Effector memory CD4-positive, alpha-beta T cell (primary cell): ENCODE results near the gene AK1.
"Not testable (repeated sequence)": the region's sequence is repeated elsewhere in the genome, so short reads cannot be mapped to it uniquely, and the experiment has no call there.

Source experiments
- DNase-seq, 3 donors: peaks; one replicate each; pipeline ENCODE4 v3.0.0-alpha.2; 2020
- H3K27ac ChIP-seq: 2 replicates; pipeline ENCODE4 v1.7.0; 2013; ENCODE audit warnings: mild to moderate bottlenecking, low read length, moderate library complexity; ENCODE audit not compliant: insufficient read depth, poor library complexity, severe bottlenecking
- H3K27me3 ChIP-seq: replicated peaks from 2 replicates; pipeline ENCODE4 v1.7.0; 2013; ENCODE audit warnings: mild to moderate bottlenecking, low read length; ENCODE audit not compliant: insufficient read depth, control insufficient read depth, poor library complexity, severe bottlenecking
- H3K36me3 ChIP-seq: 2 replicates; pipeline ENCODE4 v1.7.0; 2013; ENCODE audit warnings: mild to moderate bottlenecking, low read length, moderate library complexity; ENCODE audit not compliant: control insufficient read depth, insufficient read depth
- H3K4me1 ChIP-seq: 2 replicates; pipeline ENCODE4 v1.7.0; 2013; ENCODE audit warnings: low read length, mild to moderate bottlenecking; ENCODE audit not compliant: control insufficient read depth, insufficient read depth, poor library complexity, severe bottlenecking
- H3K4me3 ChIP-seq: 2 replicates; pipeline ENCODE4 v1.7.0; 2013; ENCODE audit warnings: low read length, low read depth, mild to moderate bottlenecking; ENCODE audit not compliant: insufficient read depth, poor library complexity, severe bottlenecking
- H3K9me3 ChIP-seq: 2 replicates; pipeline ENCODE4 v1.7.0; 2013; ENCODE audit warnings: mild to moderate bottlenecking, low read length, moderate library complexity; ENCODE audit not compliant: control insufficient read depth

AK1 gene

DNA sequence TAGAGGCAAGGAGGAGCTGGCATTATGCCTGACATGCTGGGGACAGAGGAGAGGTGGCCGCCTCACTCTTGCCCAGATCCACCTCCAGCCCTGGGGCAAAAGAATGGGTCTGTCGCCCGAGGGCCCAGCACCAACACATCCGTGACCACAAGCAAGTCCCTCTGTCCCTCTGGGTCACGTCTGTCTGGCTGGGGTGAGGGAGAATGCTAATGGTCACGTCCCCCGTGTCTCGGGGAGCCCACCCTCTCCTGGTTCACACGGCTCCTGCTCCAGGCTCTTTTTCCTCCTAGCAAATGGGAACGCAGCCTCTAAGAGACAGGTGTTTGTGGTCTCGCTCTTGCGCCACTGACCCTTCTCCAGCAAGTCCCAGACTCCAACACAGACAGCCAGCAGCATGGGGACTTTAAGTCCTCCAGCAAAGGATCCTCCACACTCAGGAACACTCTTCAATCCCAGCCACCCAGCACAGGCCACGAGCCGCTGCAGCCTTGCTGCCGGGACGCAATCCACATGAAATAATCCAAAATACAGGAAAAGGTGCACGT, 27.1 kb downstream of the AK1 start:
- no peaks in the 10 kb centered on the region for H3K36me3 ChIP-seq
- no peak overlapping the region for H3K4me3 ChIP-seq
- H3K27me3 ChIP-seq, result no peaks in the 10 kb centered on the region
- H3K4me1 ChIP-seq, result peaks cover 12% of the 10 kb centered on the region
- peaks cover 4% of the 10 kb centered on the region for H3K9me3 ChIP-seq
- H3K27ac ChIP-seq, result no peak overlapping the region
- no peak for DNase-seq

GRCh38 chr9:127848756-127849504, 28.5 kb downstream of the AK1 start:
- H3K36me3 ChIP-seq, result no peaks in the 10 kb centered on the region
- no peak for DNase-seq
- no peaks in the 10 kb centered on the region for H3K27me3 ChIP-seq
- peaks cover 6% of the 10 kb centered on the region for H3K4me1 ChIP-seq
- no peak overlapping the region for H3K4me3 ChIP-seq
- no peak overlapping the region for H3K27ac ChIP-seq
- peaks cover 4% of the 10 kb centered on the region for H3K9me3 ChIP-seq

DNA sequence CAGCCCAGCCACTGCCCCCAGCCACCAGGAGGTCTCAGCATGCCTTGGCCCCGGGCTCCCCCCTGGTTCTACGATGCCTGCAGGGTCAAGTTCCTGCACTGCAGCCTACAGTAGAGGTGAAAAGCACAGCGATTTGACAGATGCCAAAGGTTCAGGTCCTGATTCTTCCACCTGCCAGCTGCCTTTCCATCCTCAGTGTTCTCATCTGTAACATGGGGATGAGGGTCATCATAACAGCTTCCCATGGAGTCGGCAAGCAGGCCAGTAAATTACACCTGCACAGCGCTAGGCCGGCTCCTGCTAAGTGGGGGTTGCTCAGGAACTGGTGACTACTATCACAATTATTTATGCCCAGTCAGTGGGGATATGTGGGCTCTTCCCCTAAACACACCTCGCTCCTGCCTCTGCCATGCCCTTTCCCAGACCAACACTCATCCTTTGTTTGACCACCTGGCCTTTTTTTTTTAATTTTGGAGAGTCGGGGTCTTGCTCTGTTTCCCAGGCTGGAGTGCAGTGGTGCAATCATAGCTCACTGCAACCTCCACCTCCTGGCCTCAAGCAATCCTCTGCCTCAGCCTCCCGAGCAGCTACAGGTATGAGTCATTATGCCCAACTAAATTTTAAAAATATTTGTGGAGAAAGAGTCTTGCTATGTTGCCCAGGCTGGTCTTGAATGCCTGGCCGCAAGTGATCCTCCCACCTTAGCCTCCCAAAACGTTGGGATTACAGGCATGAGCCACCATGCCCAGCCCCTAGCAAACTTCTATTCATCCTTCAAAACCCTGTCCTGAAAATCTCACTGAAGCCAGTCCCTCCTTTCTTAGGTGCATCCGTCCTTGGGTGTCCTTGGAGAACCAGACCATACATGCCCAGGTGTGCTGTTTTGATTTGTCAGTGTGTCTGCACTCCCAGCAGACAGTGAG, 29.4 kb downstream of the AK1 start:
- H3K27me3 ChIP-seq, result no peaks in the 10 kb centered on the region
- H3K36me3 ChIP-seq, result no peaks in the 10 kb centered on the region
- H3K9me3 ChIP-seq, result peaks cover 4% of the 10 kb centered on the region
- DNase-seq, result no peak
- H3K4me3 ChIP-seq, result no peak overlapping the region
- H3K27ac ChIP-seq, result no peak overlapping the region
- peaks cover under 1% of the 10 kb centered on the region for H3K4me1 ChIP-seq

GRCh38 chr9:127847178-127847510, 30.3 kb downstream of the AK1 start:
- no peak for DNase-seq

GRCh38 chr9:127846443-127847177, 30.9 kb downstream of the AK1 start:
- no peaks in the 10 kb centered on the region for H3K4me1 ChIP-seq
- no peaks in the 10 kb centered on the region for H3K36me3 ChIP-seq
- DNase-seq, result no peak
- H3K4me3 ChIP-seq, result no peak overlapping the region
- H3K27ac ChIP-seq, result no peak overlapping the region
- H3K9me3 ChIP-seq, result peaks cover 4% of the 10 kb centered on the region
- H3K27me3 ChIP-seq, result no peaks in the 10 kb centered on the region

More at GRCh38 chr9:127847178-127847510, 30.3 kb downstream of the AK1 start:
- Histone ChIP-seq H3K9me3 (peaks cover 4% of the 10 kb centered on the region), H3K27ac (no peak overlapping the region), H3K4me1 (no peaks in the 10 kb centered on the region), H3K4me3 (no peak overlapping the region), H3K27me3 (no peaks in the 10 kb centered on the region), H3K36me3 (no peaks in the 10 kb centered on the region)

- not testable (repeated sequence) for DNase-seq, H3K4me3 ChIP-seq, H3K4me1 ChIP-seq, H3K27me3 ChIP-seq, H3K36me3 ChIP-seq, H3K27ac ChIP-seq, H3K9me3 ChIP-seq
Observed at GRCh38 chr9:127845619-127846018, 31.9 kb downstream of the AK1 start.

DNA sequence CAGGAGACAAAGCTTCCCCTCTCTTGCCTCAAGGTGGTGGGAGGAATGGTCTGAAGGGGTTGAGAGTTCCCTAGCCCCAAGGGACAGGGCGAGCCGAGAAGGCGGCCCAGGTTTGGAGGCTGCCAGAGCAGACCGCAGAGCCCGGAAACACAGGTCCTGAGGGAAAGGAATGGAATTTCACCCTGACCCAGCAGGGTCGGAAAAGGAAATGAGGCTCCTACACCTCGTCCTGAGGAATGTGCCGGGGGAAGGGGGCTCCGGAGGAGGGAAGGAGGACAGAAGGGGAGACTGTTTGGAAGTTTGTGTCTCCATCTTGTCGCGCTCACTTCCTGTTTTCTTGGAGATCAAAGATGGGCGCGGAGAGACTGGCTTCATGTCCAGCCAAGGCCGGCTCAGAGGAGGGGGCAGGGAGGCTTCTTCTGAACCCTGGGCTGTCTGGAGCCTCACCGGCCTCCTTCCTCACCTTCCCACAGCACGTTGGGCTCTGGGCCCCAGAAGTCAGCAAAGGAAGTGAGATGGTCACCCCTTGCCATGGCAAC, 32.6 kb downstream of the AK1 start:
- no peak overlapping the region for H3K27ac ChIP-seq

DNA sequence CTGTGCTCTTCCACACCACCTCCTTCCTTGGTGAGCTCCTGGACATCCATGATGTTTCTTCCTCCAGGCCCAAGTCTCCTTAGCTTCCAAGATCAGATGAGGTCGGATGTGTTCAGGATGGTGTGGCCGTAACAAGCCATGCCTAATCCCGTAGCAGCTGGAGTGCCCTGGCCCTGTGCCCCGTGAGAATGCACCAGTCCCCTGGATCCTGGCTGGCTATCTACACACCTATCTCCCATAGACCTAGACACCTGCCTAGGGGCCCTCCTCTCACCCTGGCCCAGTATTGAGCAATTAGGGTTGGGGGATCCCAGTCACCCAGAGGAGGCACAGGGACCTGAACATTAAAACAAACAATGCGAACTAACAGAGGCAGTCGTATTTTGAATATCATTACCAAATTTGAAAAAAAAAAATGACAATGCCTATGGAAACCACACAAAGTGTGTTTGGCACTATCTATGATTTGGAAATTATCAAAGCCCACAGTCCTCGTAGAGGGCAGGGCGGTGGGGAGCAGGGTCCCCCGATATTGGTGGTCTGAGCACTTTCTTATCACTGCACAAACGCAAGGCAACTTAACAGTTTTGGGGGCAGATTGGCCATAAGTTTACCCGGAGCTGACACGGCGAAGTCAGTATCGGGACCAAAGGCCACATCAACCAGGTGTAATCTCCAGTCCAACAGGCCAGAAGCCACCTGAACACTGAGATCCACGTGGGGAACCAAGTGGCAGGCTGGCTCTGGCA, 36.2 kb downstream of the AK1 start:
- no peaks in the 10 kb centered on the region for H3K27me3 ChIP-seq
- no peaks in the 10 kb centered on the region for H3K4me1 ChIP-seq
- no peaks in the 10 kb centered on the region for H3K9me3 ChIP-seq
- no peaks in the 10 kb centered on the region for H3K36me3 ChIP-seq
- no peak overlapping the region for H3K4me3 ChIP-seq
- no peak for DNase-seq
- H3K27ac ChIP-seq, result no peak overlapping the region

More for the DNA sequence above, 32.6 kb downstream of the AK1 start:
- Histone ChIP-seq H3K4me3 (no peak overlapping the region), H3K9me3 (peaks cover 4% of the 10 kb centered on the region), H3K36me3 (no peaks in the 10 kb centered on the region), H3K4me1 (no peaks in the 10 kb centered on the region), H3K27me3 (no peaks in the 10 kb centered on the region)
- no peak for DNase-seq

- no peak for DNase-seq
- no peak overlapping the region for H3K27ac ChIP-seq
- H3K4me1 ChIP-seq, result no peaks in the 10 kb centered on the region
- H3K27me3 ChIP-seq, result no peaks in the 10 kb centered on the region
- no peaks in the 10 kb centered on the region for H3K36me3 ChIP-seq
- H3K4me3 ChIP-seq, result no peak overlapping the region
- no peaks in the 10 kb centered on the region for H3K9me3 ChIP-seq
Observed at GRCh38 chr9:127838375-127839078, 38.9 kb downstream of the AK1 start.
